Left renal pelvis (tissue), 4 donors: ENCODE data around the gene POPDC3. TPM values are rescaled to one million over a fixed set of nuclear protein-coding genes. Genes with fewer than 3 reads are reported as not detected.

ENCODE experiments used
- polyA plus RNA-seq, 4 donors: library from polyadenylated mRNA; unstranded; fragments of 120-200 nt; gene quantifications; one replicate each; pipeline ENCODE4 v1.2.1, GENCODE V29; 2013; ENCODE audit not compliant: insufficient read length in 4 of 4

POPDC3 gene
- polyA plus RNA-seq, 4 donors: 0.20 to 0.32 (median 0.22) TPM

Other genes starting within 250 kb of the POPDC3 start
- gene LIN28B, start 222.9 kb downstream of the POPDC3 start, polyA plus RNA-seq: under 1 TPM; 0.11 to 0.30 (median 0.19) TPM
- 10 to 100 TPM; 31.2 to 37.7 (median 33.9) TPM for gene PREP, start 223.1 kb upstream of the POPDC3 start, polyA plus RNA-seq